Immature natural killer cell (primary cell): Measurements from ENCODE around the gene NCK1. TPM values are rescaled to one million over a fixed set of nuclear protein-coding genes. Genes with fewer than 3 reads are reported as not detected.
"Not testable (repeated sequence)": the region's sequence is repeated elsewhere in the genome, so short reads cannot be mapped to it uniquely, and the experiment has no call there.

Source experiments
- DNase-seq, 3 donors: peaks; one replicate each; pipeline ENCODE4 v3.0.0; 2022; ENCODE audit warnings: mixed read lengths in 1 of 3
- H3K27ac Mint-ChIP-seq, 6 donors: one replicate each; pipeline ENCODE4 v1.8.0; 2020; ENCODE audit warnings: mixed read lengths in 6 of 6, mild to moderate bottlenecking in 5 of 6, inconsistent platforms in 4 of 6, moderate library complexity in 3 of 6
- H3K27me3 Mint-ChIP-seq, 3 donors: one replicate each; pipeline ENCODE4 v1.8.0; 2020 to 2021; ENCODE audit warnings: low read depth in 3 of 3, mild to moderate bottlenecking in 3 of 3, mixed read lengths in 3 of 3, moderate library complexity in 3 of 3, inconsistent platforms in 1 of 3
- H3K36me3 Mint-ChIP-seq, 3 donors: one replicate each; pipeline ENCODE4 v1.8.0; 2020; ENCODE audit warnings: mixed read lengths in 3 of 3, inconsistent platforms in 2 of 3, mild to moderate bottlenecking in 2 of 3
- H3K4me1 Mint-ChIP-seq, 2 donors: one replicate each; pipeline ENCODE4 v1.8.0; 2020; ENCODE audit warnings: inconsistent platforms in 2 of 2, mild to moderate bottlenecking in 2 of 2, mixed read lengths in 2 of 2, moderate library complexity in 1 of 2
- H3K4me3 Mint-ChIP-seq, 5 donors: one replicate each; pipeline ENCODE4 v1.8.0; 2020; ENCODE audit warnings: mild to moderate bottlenecking in 5 of 5, mixed read lengths in 5 of 5, inconsistent platforms in 3 of 5, moderate library complexity in 3 of 5
- H3K9me3 Mint-ChIP-seq, 6 donors: one replicate each; pipeline ENCODE4 v1.8.0; 2020; ENCODE audit warnings: mild to moderate bottlenecking in 6 of 6, mixed read lengths in 6 of 6, inconsistent platforms in 4 of 6, moderate library complexity in 3 of 6
- polyA plus RNA-seq, 3 donors: library from polyadenylated mRNA; unstranded; fragments of 300-500 nt; fragmentation: Illumina TruSeq; gene quantifications; one replicate each; pipeline ENCODE4 v1.2.3, GENCODE V29; 2021

Gene NCK1
- polyA plus RNA-seq, 3 donors from 2014 or later: 46.2 to 68.9 (median 46.3) TPM

- H3K9me3 Mint-ChIP-seq: peaks cover 0 to 12% (median 9%) of the 10 kb centered on the region in 6 donors
- DNase-seq, H3K27me3 Mint-ChIP-seq: not testable (repeated sequence)
- H3K27ac Mint-ChIP-seq: peak overlapping the region; percentile 42 to 78 (median 60)
- peaks cover 79 to 89% of the 10 kb centered on the region in 2 donors for H3K4me1 Mint-ChIP-seq
- peaks cover 4 to 15% (median 6%) of the 10 kb centered on the region in 3 donors for H3K36me3 Mint-ChIP-seq
- peak overlapping the region in 1 of 5 donors; percentile 3 for H3K4me3 Mint-ChIP-seq
Observed at GRCh38 chr3:136902530-136902929, 40.5 kb downstream of the NCK1 start.

- peaks cover 0 to 12% (median 9%) of the 10 kb centered on the region in 6 donors for H3K9me3 Mint-ChIP-seq
- DNase-seq: no peak
- peaks cover 2 to 4% (median 2%) of the 10 kb centered on the region in 3 donors for H3K27me3 Mint-ChIP-seq
- peak overlapping the region in 1 of 5 donors; percentile 4 for H3K4me3 Mint-ChIP-seq
- H3K27ac Mint-ChIP-seq: peak overlapping the region in 3 of 6 donors; percentile 49 to 80 (median 64)
- peaks cover 85 to 94% of the 10 kb centered on the region in 2 donors for H3K4me1 Mint-ChIP-seq
- H3K36me3 Mint-ChIP-seq: peaks cover 4 to 15% (median 6%) of the 10 kb centered on the region in 3 donors
Observed at GRCh38 chr3:136903899-136904298, 41.9 kb downstream of the NCK1 start.

GRCh38 chr3:136904746-136905145 lies 42.7 kb downstream of the NCK1 start:
- peak overlapping the region in 1 of 5 donors; percentile 22 for H3K4me3 Mint-ChIP-seq
- H3K27me3 Mint-ChIP-seq: peaks cover 2 to 4% (median 2%) of the 10 kb centered on the region in 3 donors
- DNase-seq: no peak
- no peak overlapping the region for H3K27ac Mint-ChIP-seq
- H3K9me3 Mint-ChIP-seq: peaks cover 0 to 12% (median 9%) of the 10 kb centered on the region in 6 donors
- H3K36me3 Mint-ChIP-seq: peaks cover 4 to 15% (median 6%) of the 10 kb centered on the region in 3 donors
- peaks cover 85 to 94% of the 10 kb centered on the region in 2 donors for H3K4me1 Mint-ChIP-seq

DNA sequence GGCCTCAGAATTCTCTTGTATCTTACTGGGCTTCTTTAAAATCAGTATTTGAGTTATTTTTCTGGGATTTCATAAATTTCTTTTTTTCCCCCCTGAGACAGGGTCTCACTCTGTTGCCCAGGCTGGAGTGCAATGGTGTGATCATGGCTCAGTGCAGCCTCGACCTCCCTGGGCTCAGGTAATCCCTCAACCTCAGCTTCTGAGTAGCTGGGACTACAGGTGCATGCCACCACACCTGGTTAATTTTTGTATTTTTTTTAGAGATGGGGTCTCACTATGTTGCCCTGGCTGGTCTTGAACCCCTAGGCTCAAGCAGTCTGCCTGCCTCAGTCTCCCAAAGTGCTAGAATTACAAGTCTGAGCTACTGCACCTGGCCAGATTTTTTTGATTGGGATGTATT lies 43.5 kb downstream of the NCK1 start:
- Mint-ChIP-seq H3K9me3 (peaks cover 0 to 12% (median 9%) of the 10 kb centered on the region in 6 donors), H3K27ac (peak overlapping the region; percentile 60 to 94 (median 86)), H3K4me1 (peaks cover 85 to 94% of the 10 kb centered on the region in 2 donors), H3K27me3 (peaks cover 2 to 4% (median 2%) of the 10 kb centered on the region in 3 donors), H3K36me3 (peaks cover 2 to 11% (median 4%) of the 10 kb centered on the region in 3 donors), H3K4me3 (peak overlapping the region; percentile 42 to 75 (median 52))
- no peak for DNase-seq

- Mint-ChIP-seq H3K27ac (peak overlapping the region; percentile 78 to 94 (median 89)), H3K27me3 (peaks cover 2 to 4% (median 2%) of the 10 kb centered on the region in 3 donors), H3K4me3 (peak overlapping the region; percentile 34 to 75 (median 61)), H3K4me1 (peaks cover 84 to 94% of the 10 kb centered on the region in 2 donors), H3K9me3 (peaks cover 0 to 12% (median 9%) of the 10 kb centered on the region in 6 donors), H3K36me3 (peaks cover 0 to 11% (median 4%) of the 10 kb centered on the region in 3 donors)
- no peak for DNase-seq
Observed at GRCh38 chr3:136906725-136907124, 44.7 kb downstream of the NCK1 start.

DNA sequence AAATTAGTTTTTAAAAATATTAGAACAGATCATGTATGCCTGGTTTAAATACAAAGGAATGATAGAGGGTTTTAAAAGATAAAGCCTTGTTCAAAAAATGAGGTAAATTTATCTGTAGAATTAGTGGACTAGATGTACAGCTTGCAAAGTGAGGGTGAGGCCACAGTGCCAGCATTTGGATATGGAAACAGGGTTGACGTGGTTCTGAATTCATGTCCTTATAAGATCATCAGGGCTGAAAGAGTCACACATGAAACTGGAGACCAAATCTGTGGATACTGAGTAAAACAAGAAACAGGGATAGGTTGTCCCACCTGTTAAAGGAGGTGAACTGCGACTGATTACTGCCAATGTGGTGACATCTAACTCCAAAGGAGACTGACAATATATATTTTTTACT lies 46.3 kb downstream of the NCK1 start:
- no peak for DNase-seq
- H3K27ac Mint-ChIP-seq: peak overlapping the region; percentile 88 to 96 (median 92)
- peaks cover 0 to 7% (median 4%) of the 10 kb centered on the region in 3 donors for H3K36me3 Mint-ChIP-seq
- peaks cover 2 to 4% (median 2%) of the 10 kb centered on the region in 3 donors for H3K27me3 Mint-ChIP-seq
- H3K4me3 Mint-ChIP-seq: peak overlapping the region; percentile 60 to 80 (median 67)
- H3K9me3 Mint-ChIP-seq: peaks cover 0 to 11% (median 6%) of the 10 kb centered on the region in 6 donors
- peaks cover 83 to 94% of the 10 kb centered on the region in 2 donors for H3K4me1 Mint-ChIP-seq

DNA sequence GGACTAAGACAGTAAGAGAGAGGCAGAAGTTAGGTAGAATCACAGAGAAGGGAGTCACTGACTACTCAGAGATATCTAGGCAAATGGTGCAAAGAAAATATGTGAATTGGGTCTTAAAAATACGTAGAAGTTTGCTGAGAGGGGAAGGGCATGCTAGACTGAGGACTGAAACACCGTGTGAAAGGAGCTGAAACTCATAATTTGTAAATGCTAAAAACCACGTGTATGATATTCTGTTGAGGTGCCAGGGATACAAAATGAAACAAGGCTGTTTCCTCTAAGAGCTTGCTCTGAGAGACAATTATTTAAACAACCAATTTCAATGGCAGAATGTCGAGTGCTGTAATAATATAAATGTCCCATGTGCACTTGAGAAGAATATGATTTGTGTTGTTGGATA lies 47.2 kb downstream of the NCK1 start:
- H3K36me3 Mint-ChIP-seq: peaks cover 0 to 4% (median 3%) of the 10 kb centered on the region in 3 donors
- H3K4me3 Mint-ChIP-seq: peak overlapping the region; percentile 60 to 80 (median 67)
- peaks cover 86 to 95% of the 10 kb centered on the region in 2 donors for H3K4me1 Mint-ChIP-seq
- H3K27me3 Mint-ChIP-seq: peaks cover 2 to 4% (median 2%) of the 10 kb centered on the region in 3 donors
- peaks cover 0 to 6% (median 3%) of the 10 kb centered on the region in 6 donors for H3K9me3 Mint-ChIP-seq
- H3K27ac Mint-ChIP-seq: peak overlapping the region; percentile 88 to 96 (median 92)
- peak; percentile 33 to 45 (median 33) for DNase-seq

GRCh38 chr3:136910697-136911096 lies 48.7 kb downstream of the NCK1 start:
- no peak for DNase-seq
- Mint-ChIP-seq H3K27ac (peak overlapping the region; percentile 88 to 96 (median 92)), H3K27me3 (peaks cover 2 to 4% (median 2%) of the 10 kb centered on the region in 3 donors), H3K36me3 (peaks cover 0 to 8% (median 4%) of the 10 kb centered on the region in 3 donors), H3K4me3 (peak overlapping the region in 2 of 5 donors; percentile 8 to 80), H3K9me3 (peaks cover 0 to 3% (median under 1%) of the 10 kb centered on the region in 6 donors), H3K4me1 (peaks cover 94 to 100% of the 10 kb centered on the region in 2 donors)

GRCh38 chr3:136913168-136913567 lies 51.2 kb downstream of the NCK1 start:
- no peaks in the 10 kb centered on the region for H3K27me3 Mint-ChIP-seq
- H3K36me3 Mint-ChIP-seq: peaks cover 0 to 5% (median 0%) of the 10 kb centered on the region in 3 donors
- H3K27ac Mint-ChIP-seq: peak overlapping the region; percentile 76 to 91 (median 84)
- peak overlapping the region; percentile 16 to 47 (median 32) for H3K4me3 Mint-ChIP-seq
- no peaks in the 10 kb centered on the region for H3K9me3 Mint-ChIP-seq
- no peak for DNase-seq
- peaks cover 92 to 100% of the 10 kb centered on the region in 2 donors for H3K4me1 Mint-ChIP-seq

DNA sequence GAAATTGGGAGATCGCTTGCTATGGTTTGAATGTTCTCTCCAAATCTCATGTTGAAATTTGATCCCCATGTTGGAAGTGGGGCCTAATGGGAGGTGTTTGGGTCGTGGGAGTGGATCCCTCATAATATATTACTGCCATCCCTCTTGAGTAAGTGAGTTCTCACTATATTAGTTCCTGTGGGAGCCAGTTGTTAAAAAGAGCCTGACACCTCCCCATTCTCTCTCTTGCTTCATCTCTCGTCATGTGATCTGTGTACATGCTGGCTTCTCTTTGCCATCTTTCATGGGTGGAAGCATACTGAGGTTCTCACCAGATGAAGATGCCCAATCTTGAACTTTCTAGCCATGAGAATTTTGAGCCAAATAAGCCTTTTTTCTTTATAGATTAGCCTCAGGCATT lies 52.7 kb downstream of the NCK1 start:
- Mint-ChIP-seq H3K36me3 (peaks cover 0 to 5% (median 0%) of the 10 kb centered on the region in 3 donors), H3K27me3 (peaks cover 0 to under 1% (median 0%) of the 10 kb centered on the region in 3 donors), H3K9me3 (no peaks in the 10 kb centered on the region), H3K4me1 (peaks cover 92 to 100% of the 10 kb centered on the region in 2 donors), H3K27ac (peak overlapping the region; percentile 70 to 88 (median 82)), H3K4me3 (peak overlapping the region; percentile 10 to 67 (median 43))
- DNase-seq: no peak

DNA sequence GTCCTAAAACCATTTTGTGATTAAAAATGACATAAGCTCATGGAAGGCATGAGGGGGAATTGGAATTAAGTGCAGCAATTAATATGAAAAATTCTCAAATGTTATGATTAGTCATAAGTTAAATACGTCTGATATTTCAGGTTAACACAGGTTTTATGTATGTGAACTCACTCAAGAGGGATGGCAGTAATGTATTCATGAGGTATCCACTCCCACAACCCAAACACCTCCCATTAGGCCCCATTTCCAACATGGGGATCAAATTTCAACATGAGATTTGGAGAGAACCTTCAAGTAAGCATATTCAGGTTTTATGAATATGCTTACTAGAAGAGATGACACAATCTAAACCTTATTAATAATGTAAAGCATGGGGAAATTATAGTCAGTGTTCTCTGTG lies 54.2 kb downstream of the NCK1 start:
- no peak overlapping the region for H3K4me3 Mint-ChIP-seq
- no peak for DNase-seq
- H3K27me3 Mint-ChIP-seq: peaks cover 0 to 3% (median 0%) of the 10 kb centered on the region in 3 donors
- peaks cover 0 to 5% (median 0%) of the 10 kb centered on the region in 3 donors for H3K36me3 Mint-ChIP-seq
- peaks cover 93 to 100% of the 10 kb centered on the region in 2 donors for H3K4me1 Mint-ChIP-seq
- peak overlapping the region; percentile 77 to 88 (median 83) for H3K27ac Mint-ChIP-seq
- no peaks in the 10 kb centered on the region for H3K9me3 Mint-ChIP-seq

GRCh38 chr3:136919799-136920580 lies 58.0 kb downstream of the NCK1 start:
- H3K36me3 Mint-ChIP-seq: peaks cover 0 to 4% (median 0%) of the 10 kb centered on the region in 3 donors
- peak overlapping the region; percentile 75 to 97 (median 93) for H3K4me3 Mint-ChIP-seq
- H3K27ac Mint-ChIP-seq: peak overlapping the region; percentile 97 to 100 (median 99)
- H3K4me1 Mint-ChIP-seq: peaks cover 88 to 97% of the 10 kb centered on the region in 2 donors
- H3K27me3 Mint-ChIP-seq: peaks cover 0 to 6% (median 2%) of the 10 kb centered on the region in 3 donors
- DNase-seq: peak; percentile 70 to 75 (median 72)
- H3K9me3 Mint-ChIP-seq: no peaks in the 10 kb centered on the region

GRCh38 chr3:136920904-136921611 lies 59.0 kb downstream of the NCK1 start:
- Mint-ChIP-seq H3K27ac (peak overlapping the region; percentile 97 to 100 (median 99)), H3K4me1 (peaks cover 83 to 95% of the 10 kb centered on the region in 2 donors), H3K4me3 (peak overlapping the region; percentile 83 to 97 (median 93)), H3K9me3 (no peaks in the 10 kb centered on the region), H3K36me3 (no peaks in the 10 kb centered on the region), H3K27me3 (peaks cover 0 to 6% (median 2%) of the 10 kb centered on the region in 3 donors)
- peak; percentile 40 to 46 (median 41) for DNase-seq
